ENCODE results near the gene COL5A1.

DNA sequence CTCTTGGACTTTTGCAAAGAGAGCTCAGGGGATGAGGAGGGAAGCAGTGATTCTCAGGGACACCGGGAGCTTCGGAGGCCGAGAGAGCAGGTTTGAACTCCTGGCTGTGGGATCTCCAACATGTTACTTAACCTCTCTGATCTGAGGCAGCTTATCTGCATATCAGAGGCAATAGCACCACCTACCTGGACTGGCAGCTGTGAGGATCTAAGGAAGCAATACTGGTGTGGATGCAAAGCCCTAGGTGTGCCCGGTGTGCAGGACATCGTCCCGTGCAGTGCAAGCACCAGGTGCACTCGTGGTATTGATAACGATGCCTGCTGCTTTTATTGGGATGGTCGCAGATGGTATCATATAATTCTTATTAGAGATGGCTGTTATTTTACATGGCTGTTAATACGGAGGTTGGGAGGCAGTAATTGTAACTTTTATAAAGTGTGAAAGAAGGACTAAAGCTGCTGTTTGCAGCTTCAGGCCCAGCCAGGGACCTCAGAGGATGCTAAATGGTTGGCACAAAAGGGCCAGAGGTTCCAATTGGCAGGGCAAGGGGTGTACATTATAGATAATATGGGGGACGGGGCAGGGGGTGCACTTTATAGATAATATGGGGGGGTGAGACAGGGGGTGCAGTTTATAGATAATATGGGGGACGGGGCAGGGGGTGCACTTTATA is 14.9 kb downstream of the COL5A1 start:
- TF ChIP-seq ZNF274 (IDR thresholded peaks at IDR 0.05; ENCODE audit: low read depth, low read length) (no peak), SUZ12 (IDR thresholded peaks at IDR 0.05; ENCODE audit: extremely low read depth, insufficient read depth, insufficient read length) (no peak)
